Raji (cell line): Measurements from ENCODE around the gene TAF10.

Experiments
- POLR2A ChIP-seq: IDR thresholded peaks from 2 replicates; pipeline ENCODE4 v1.6.1; 2011; ENCODE audit warnings: low read depth, low read length, control low read depth; ENCODE audit not compliant: insufficient read depth

The TAF10 gene

DNA sequence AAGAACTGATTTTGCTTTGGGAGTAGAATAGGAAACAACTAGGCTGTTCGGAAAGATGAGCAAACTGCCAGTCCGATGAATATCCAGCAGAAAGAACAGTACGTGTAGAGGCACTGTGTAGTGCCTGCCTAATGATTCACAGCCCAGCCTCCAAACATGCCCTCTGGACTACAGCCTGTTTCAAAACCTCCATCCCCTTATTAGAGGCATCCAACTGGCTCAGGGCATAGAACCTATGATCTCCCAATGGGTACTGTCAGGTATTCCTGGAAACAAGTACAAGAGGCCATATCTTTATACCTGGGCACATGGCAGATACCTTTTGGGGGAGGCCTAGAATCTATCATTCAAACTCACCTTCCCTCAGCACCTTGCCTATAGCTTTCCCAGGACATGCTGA, 13.5 kb downstream of the TAF10 start:
- TF ChIP-seq POLR2A, result no peak

DNA sequence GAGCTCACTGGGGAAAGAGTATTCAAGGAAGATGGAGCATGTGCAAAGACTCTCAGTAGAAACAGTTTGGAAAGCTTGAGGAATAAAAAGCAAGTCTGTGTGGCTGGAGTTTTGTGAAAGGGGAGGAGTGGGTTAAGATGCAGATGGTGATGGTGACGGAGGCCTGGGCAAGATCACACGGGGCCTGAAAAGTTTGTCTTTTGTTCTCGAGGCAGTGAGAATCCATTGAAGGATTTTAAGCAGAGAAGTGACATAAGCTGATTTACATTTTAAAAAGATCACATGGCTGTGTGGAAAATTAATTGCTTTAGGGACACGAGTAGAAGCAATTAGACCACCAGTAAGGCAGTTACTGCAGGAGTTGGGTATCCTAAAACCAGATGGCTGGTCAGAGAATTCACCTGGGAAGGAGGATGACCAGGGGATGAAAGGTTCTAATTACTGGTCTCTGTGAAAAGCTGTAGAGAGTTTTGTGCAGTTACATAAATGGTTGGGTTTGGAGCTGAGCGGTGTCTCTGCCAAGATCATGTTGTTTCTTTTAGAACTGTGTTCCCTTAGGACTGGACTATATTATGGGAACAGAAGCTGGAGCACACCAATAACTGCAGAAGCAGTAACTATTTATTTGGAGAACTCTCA, 15.7 kb downstream of the TAF10 start:
- no peak for TF ChIP-seq POLR2A

DNA sequence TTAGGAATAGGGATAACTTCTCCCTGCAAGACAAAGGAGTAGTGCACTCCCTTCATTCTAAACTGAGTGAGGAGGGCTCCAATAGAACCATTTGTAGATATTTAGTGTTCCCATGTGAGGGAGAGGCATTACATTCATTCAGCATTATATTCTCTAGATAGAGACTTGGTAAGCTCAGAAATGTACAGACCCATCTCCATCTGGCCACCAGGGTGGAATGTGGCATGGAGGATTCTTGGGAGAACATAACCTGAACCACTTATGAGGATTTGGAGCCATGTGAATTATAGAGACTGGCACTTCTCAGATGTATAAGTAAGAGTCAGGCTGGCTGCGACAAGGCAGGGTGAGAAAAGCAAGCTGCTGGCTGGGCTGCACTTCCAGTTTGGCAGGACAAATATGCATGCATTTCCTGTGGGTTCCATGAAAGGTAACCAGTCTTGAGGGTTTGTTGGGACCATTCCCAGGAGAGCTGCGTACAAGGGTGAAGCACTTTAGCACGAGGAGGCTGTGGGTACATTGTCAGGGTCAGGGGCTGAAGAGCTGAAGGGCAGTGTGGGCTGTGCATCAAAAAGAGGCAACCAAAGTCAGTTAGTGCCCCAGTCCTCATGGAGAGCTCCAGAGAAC, 17.8 kb downstream of the TAF10 start:
- no peak for TF ChIP-seq POLR2A

DNA sequence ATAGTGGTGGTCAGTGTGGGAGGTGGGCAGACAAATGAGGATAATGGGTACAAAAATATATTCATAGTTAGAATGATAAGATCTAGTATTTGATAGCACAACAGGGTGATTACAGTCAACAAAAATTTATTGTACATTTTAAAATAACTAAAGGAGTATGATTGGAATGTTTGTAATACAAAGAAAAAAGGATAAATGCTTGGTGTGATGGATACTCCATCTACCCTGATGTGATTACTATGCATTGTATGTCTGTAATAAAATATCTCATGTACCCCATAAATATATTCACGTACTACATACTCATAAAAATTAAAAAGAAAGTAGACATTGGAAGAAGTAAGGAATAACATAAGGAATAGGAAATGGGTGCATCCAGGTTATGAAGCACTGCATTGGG, 24.0 kb downstream of the TAF10 start:
- no peak for TF ChIP-seq POLR2A

GRCh38 chr11:6587360-6587953, 24.6 kb downstream of the TAF10 start:
- no peak for TF ChIP-seq POLR2A

DNA sequence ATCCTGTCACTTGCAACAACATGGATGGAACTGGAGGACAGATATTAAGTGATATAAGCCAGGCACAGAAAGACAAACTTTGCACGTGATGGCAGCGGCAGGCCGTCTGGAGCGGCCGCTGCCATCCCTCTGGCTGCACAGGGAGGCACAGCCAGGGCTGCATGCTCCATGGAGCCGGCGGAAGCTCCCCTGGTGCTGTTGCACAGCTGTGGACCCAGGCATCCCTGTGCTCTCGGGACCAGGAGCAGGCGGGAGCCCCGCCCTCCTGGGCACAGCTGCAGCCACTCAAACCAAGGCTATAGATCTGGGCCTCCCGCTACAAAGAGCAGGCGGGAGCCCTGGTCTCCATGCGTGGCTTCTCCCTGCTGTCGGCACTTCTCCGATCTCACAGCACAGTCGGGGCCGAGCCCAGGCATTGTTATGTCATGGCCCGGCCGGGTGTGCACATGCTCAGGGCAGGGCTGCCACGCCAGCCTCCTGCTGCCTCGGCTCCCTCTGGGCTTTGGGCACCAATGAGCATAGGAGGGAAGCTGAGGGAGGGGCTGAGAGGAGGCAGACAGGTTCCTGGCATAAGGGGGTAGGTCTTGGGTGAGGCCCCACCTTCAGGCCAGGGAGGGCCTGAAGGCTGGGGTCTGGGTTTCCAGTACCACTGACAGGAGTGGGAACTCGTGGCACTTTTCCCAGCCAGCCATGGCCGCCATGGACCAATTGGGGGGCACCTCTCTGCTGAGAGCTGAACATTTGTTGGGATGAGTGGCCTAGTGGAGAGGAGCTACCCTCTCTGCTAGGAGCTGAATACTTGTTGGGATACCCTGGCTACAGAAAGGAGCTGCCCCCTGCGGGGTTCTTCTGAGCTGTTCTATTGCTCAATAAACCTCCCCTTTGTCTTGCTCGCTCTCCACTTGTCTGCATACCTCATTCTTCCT, 25.3 kb downstream of the TAF10 start:
- no peak for TF ChIP-seq POLR2A

- no peak for TF ChIP-seq POLR2A
Observed at GRCh38 chr11:6584528-6584927, 27.5 kb downstream of the TAF10 start.

- TF ChIP-seq POLR2A, result no peak
Observed at GRCh38 chr11:6583584-6583983, 28.4 kb downstream of the TAF10 start.

DNA sequence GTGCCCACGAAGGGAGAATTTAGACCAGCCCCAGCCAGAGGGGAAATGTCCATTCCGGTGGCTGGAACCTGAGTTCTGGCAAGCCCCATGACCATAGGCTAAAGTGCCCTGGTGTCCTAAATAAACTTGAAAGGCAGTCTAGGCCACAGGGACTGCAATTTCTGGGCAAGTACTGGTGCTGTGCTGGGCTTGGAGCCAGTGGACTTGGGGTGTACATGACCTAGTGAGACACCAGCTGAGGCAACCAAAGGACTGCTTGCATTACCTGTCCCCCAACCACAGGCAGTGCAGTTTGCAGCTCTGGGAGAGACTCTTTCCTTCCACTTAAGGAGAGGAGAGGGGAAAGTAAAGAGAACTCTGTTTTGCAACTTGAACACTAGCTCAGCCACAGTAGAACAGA, 32.3 kb downstream of the TAF10 start:
- no peak for TF ChIP-seq POLR2A

DNA sequence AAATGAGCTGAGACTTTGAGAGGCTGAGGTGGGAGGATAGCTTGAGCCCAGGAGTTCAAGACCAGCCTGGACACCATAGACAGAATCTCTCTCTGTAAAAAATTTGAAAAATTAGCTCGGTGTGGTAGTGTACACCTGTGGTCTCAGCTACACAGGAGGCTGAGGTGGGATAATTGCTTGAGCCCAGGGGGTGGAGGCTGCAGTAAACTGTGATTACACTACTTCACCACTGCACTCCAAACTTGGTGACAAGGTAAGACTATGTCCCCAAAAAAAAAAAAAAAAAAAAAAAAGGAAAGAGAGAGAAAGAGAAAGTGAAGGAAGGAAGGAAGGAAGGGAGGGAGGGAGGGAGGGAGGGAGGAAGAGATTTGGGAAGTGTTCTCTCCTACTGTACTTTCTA, 33.9 kb downstream of the TAF10 start:
- no peak for TF ChIP-seq POLR2A

GRCh38 chr11:6576471-6577373, 35.3 kb downstream of the TAF10 start:
- no peak for TF ChIP-seq POLR2A

DNA sequence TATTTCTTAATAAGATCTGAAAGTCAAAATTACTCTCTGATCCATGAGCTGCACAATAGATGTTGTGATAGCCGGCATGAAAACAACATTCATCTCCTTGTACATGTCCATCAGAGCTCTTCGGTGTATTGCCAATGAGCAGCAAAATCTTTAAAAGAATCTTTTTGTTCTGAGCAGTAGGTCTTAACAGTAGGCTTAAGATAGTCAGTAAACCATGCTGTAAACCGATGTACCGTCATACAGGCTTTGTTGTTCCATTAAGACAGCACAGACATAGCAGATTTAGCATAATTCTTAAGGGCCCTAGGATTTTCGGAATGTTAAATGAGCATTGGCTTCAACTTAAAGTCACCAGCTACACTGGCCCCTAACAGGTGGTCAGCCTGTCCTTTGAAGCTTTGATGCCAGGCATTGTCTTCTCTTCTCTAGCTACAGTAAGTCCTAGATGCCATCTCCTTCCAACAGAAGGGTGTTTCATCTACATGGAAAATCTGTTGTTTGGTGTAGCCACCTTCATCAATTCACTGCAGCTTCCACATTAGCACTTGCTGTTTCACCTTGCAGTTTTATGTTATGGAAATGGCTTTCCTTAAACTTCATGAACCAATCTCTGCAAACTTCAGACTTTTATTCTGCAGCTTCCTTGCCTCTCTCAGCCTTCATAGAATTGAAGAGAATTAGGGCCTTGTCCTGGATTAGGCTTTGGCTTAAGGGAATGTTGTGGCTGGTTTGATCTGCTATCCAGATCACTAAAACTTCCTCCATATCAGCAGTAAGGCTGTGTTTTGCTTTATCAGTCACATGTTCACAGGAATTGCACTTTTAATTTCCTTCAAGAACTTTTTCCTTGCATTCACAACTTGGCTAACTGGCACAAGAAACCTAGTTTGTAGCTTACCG, 37.0 kb downstream of the TAF10 start:
- no peak for TF ChIP-seq POLR2A

GRCh38 chr11:6572215-6572614, 39.8 kb downstream of the TAF10 start:
- no peak for TF ChIP-seq POLR2A
